GM23338 (cell line): ENCODE measurements around the gene EPHA4. TPM values are rescaled to one million over a fixed set of nuclear protein-coding genes. Genes with fewer than 3 reads are reported as not detected.
A peak's percentile ranks its signal among the peaks of the same experiment; 100 is the strongest.

Source experiments
- ATAC-seq: fragments of 200-7000 bp; cut with Tn5 transposase; 3 replicates; pipeline ENCODE4 v1.9.1; 2020
- DNase-seq: peaks from one replicate; pipeline ENCODE4 v3.0.0-alpha.2; 2015; ENCODE audit warnings: low spot score
- H2AFZ ChIP-seq: fragments of 200-600 bp; sonication (generic); 2 replicates; pipeline ENCODE4 v1.8.0; 2016; ENCODE audit warnings: antibody characterized with exemption, mild to moderate bottlenecking, moderate library complexity
- H3F3A ChIP-seq: fragments of 200-600 bp; sonication (generic); replicated peaks from 2 replicates; pipeline ENCODE4 v1.8.0; 2017; ENCODE audit warnings: antibody characterized with exemption, mixed run types, low read depth
- H3K27ac ChIP-seq: fragments of 200-600 bp; sonication (generic); 2 replicates; pipeline ENCODE4 v1.6.1; 2016; ENCODE audit warnings: low read depth
- H3K27me3 ChIP-seq: fragments of 200-600 bp; sonication (generic); 2 replicates; pipeline ENCODE4 v1.8.0; 2016; ENCODE audit warnings: mild to moderate bottlenecking, mixed run types, moderate library complexity; ENCODE audit not compliant: insufficient read depth
- H3K36me3 ChIP-seq: fragments of 200-600 bp; sonication (generic); 2 replicates; pipeline ENCODE4 v1.8.0; 2016; ENCODE audit warnings: mild to moderate bottlenecking; ENCODE audit not compliant: insufficient read depth
- H3K4me1 ChIP-seq: fragments of 200-600 bp; sonication (generic); 2 replicates; pipeline ENCODE4 v1.8.0; 2016; ENCODE audit warnings: mild to moderate bottlenecking, moderate library complexity; ENCODE audit not compliant: insufficient read depth
- H3K4me2 ChIP-seq: fragments of 200-600 bp; sonication (generic); 2 replicates; pipeline ENCODE4 v1.7.1; 2017; ENCODE audit warnings: mixed run types
- H3K4me3 ChIP-seq: fragments of 200-600 bp; sonication (generic); 2 replicates; pipeline ENCODE4 v1.6.1; 2016; ENCODE audit warnings: mixed run types
- H3K79me2 ChIP-seq: fragments of 200-600 bp; sonication (generic); replicated peaks from 2 replicates; pipeline ENCODE4 v1.8.0; 2017; ENCODE audit warnings: mild to moderate bottlenecking; ENCODE audit not compliant: insufficient read depth
- H3K9me2 ChIP-seq: fragments of 200-600 bp; sonication (generic); 2 replicates; pipeline ENCODE4 v1.8.0; 2017; ENCODE audit not compliant: insufficient read depth
- H4K20me1 ChIP-seq: fragments of 200-600 bp; sonication (generic); replicated peaks from 2 replicates; pipeline ENCODE4 v1.8.0; 2017; ENCODE audit warnings: mild to moderate bottlenecking; ENCODE audit not compliant: insufficient read depth
- H3K27ac Mint-ChIP-seq: 2 replicates; pipeline ENCODE4 v1.8.0; 2020; ENCODE audit warnings: inconsistent platforms, mild to moderate bottlenecking, moderate library complexity, mixed read lengths
- H3K27me3 Mint-ChIP-seq: 3 replicates; pipeline ENCODE4 v1.8.0; 2022; ENCODE audit warnings: low read depth, mild to moderate bottlenecking, moderate library complexity, mixed read lengths, inconsistent platforms; ENCODE audit not compliant: insufficient read depth, poor library complexity
- H3K36me3 Mint-ChIP-seq: 3 replicates; pipeline ENCODE4 v1.8.0; 2021; ENCODE audit warnings: low read depth, mild to moderate bottlenecking, inconsistent platforms, moderate library complexity, mixed read lengths
- H3K4me1 Mint-ChIP-seq: 3 replicates; pipeline ENCODE4 v1.8.0; 2020; ENCODE audit warnings: mild to moderate bottlenecking, inconsistent platforms, mixed read lengths
- H3K4me3 Mint-ChIP-seq: 3 replicates; pipeline ENCODE4 v1.8.0; 2021; ENCODE audit warnings: moderate library complexity, mild to moderate bottlenecking, inconsistent platforms, mixed read lengths
- H3K9me3 Mint-ChIP-seq: 3 replicates; pipeline ENCODE4 v1.8.0; 2020; ENCODE audit warnings: moderate library complexity, mild to moderate bottlenecking, inconsistent platforms, mixed read lengths
- EZH2 ChIP-seq: fragments of 200-600 bp; sonication (generic); IDR thresholded peaks from one replicate; pipeline ENCODE4 v1.8.0; 2017; ENCODE audit warnings: antibody characterized with exemption, mild to moderate bottlenecking, low read depth; ENCODE audit not compliant: unreplicated experiment
- EZH2phosphoT487 ChIP-seq: fragments of 200-600 bp; sonication (generic); IDR thresholded peaks from one replicate; pipeline ENCODE4 v1.8.1; 2018; ENCODE audit warnings: antibody characterized with exemption; ENCODE audit not compliant: unreplicated experiment
- JUNB ChIP-seq: IDR thresholded peaks from one replicate; pipeline ENCODE4 v1.6.1; 2016; ENCODE audit warnings: antibody characterized with exemption; ENCODE audit not compliant: unreplicated experiment
- NANOG ChIP-seq: IDR thresholded peaks from 2 replicates; pipeline ENCODE4 v1.6.1; 2016; ENCODE audit warnings: antibody characterized with exemption, borderline replicate concordance
- STAT1 ChIP-seq: IDR thresholded peaks from one replicate; pipeline ENCODE4 v1.6.1; 2016; ENCODE audit warnings: antibody characterized with exemption; ENCODE audit not compliant: unreplicated experiment
- ZNF331 ChIP-seq: fragments of 250-450 bp; sonication (Bioruptor Pico); IDR thresholded peaks from 2 replicates; pipeline ENCODE4 v1.5.0; 2020; ENCODE audit warnings: low read depth, mild to moderate bottlenecking, moderate library complexity
- polyA plus RNA-seq: library from polyadenylated mRNA; unstranded; fragments of >200 nt; fragmentation: Nextera tagmentation; extraction: Ambion mirVana; gene quantifications from 2 replicates; pipeline ENCODE4 v1.2.1, GENCODE V29; 2016
- total RNA-seq: library from RNA; depleted of rRNA; stranded (reverse); fragments of >200 nt; shearing (Covaris generic); gene quantifications from 2 replicates; pipeline ENCODE4 v1.2.3, GENCODE V29; 2014
- TF ChIP-seq, protein P1 (sequence below): fragments of 250-450 bp; sonication (Bioruptor Pico); IDR thresholded peaks from 2 replicates; pipeline ENCODE4 v1.5.0; 2020; ENCODE audit warnings: mild to moderate bottlenecking, moderate library complexity
- TF ChIP-seq, protein P2 (sequence below): IDR thresholded peaks from one replicate; pipeline ENCODE4 v1.6.1; 2018; ENCODE audit warnings: antibody characterized with exemption; ENCODE audit not compliant: unreplicated experiment
- TF ChIP-seq, protein P3 (sequence below): IDR thresholded peaks from 2 replicates; pipeline ENCODE4 v1.6.1; 2016; ENCODE audit warnings: antibody characterized with exemption
- TF ChIP-seq, protein P4 (sequence below), 2 experiments: fragments of 200-600 bp in 1 of 2; sonication (generic) in 1 of 2; conservative IDR thresholded peaks; 2 replicates each; pipeline versions ENCODE4 v1.5.1 to v1.6.1; 2016 to 2017; ENCODE audit warnings: antibody characterized with exemption in 2 of 2, low read depth in 2 of 2, mild to moderate bottlenecking in 2 of 2, moderate library complexity in 1 of 2

Gene EPHA4
- total and polyA plus RNA-seq, 2 experiments from 2014 or later, result 4.1 to 6.2 TPM

DNA sequence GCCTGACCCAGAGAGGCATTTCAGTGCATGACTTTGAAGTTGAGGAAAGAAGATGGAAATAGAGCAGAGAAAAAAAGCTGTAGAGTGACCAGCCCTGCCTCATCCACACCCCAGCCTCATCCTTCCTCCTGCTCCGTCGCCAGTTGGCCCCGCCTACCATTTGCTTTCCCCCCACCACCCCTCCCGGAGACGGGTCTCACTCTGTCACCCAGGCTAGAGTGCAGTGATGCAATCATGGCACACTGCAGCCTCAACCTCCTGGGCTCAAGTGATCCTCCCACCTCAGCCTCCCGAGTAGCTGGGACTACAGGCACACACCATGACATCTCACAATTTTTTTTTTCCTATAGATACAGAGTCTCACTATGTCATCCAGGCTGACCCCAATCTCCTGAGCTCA lies 200.8 kb downstream of the EPHA4 start:
- Histone ChIP-seq H3K9me2 (peaks cover 5% of the 10 kb centered on the region), H3F3A (no peaks in the 10 kb centered on the region), H3K27ac (0 out of 2 replicates have a peak overlapping the region, but pooled peaks have one; percentile 40), H3K4me2 (0 out of 2 replicates have a peak overlapping the region, but pooled peaks have one; percentile 26), H3K4me3 (no peak overlapping the region), H3K36me3 (no peaks in the 10 kb centered on the region), H4K20me1 (no peaks in the 10 kb centered on the region), H2AFZ (no peak overlapping the region), H3K4me1 (peaks cover 12% of the 10 kb centered on the region), H3K27me3 (no peaks in the 10 kb centered on the region), H3K79me2 (no peaks in the 10 kb centered on the region)
- peaks cover 32% of the 10 kb centered on the region for H3K4me1 Mint-ChIP-seq
- no peak overlapping the region for H3K4me3 Mint-ChIP-seq
- H3K27me3 Mint-ChIP-seq, result peaks cover 8% of the 10 kb centered on the region
- no peaks in the 10 kb centered on the region; the same call in 2 of the 3 replicates for H3K9me3 Mint-ChIP-seq
- DNase-seq (no peak), ATAC-seq (no peak)
- TF ChIP-seq STAT1, result no peak
- TF ChIP-seq, protein P1, sequence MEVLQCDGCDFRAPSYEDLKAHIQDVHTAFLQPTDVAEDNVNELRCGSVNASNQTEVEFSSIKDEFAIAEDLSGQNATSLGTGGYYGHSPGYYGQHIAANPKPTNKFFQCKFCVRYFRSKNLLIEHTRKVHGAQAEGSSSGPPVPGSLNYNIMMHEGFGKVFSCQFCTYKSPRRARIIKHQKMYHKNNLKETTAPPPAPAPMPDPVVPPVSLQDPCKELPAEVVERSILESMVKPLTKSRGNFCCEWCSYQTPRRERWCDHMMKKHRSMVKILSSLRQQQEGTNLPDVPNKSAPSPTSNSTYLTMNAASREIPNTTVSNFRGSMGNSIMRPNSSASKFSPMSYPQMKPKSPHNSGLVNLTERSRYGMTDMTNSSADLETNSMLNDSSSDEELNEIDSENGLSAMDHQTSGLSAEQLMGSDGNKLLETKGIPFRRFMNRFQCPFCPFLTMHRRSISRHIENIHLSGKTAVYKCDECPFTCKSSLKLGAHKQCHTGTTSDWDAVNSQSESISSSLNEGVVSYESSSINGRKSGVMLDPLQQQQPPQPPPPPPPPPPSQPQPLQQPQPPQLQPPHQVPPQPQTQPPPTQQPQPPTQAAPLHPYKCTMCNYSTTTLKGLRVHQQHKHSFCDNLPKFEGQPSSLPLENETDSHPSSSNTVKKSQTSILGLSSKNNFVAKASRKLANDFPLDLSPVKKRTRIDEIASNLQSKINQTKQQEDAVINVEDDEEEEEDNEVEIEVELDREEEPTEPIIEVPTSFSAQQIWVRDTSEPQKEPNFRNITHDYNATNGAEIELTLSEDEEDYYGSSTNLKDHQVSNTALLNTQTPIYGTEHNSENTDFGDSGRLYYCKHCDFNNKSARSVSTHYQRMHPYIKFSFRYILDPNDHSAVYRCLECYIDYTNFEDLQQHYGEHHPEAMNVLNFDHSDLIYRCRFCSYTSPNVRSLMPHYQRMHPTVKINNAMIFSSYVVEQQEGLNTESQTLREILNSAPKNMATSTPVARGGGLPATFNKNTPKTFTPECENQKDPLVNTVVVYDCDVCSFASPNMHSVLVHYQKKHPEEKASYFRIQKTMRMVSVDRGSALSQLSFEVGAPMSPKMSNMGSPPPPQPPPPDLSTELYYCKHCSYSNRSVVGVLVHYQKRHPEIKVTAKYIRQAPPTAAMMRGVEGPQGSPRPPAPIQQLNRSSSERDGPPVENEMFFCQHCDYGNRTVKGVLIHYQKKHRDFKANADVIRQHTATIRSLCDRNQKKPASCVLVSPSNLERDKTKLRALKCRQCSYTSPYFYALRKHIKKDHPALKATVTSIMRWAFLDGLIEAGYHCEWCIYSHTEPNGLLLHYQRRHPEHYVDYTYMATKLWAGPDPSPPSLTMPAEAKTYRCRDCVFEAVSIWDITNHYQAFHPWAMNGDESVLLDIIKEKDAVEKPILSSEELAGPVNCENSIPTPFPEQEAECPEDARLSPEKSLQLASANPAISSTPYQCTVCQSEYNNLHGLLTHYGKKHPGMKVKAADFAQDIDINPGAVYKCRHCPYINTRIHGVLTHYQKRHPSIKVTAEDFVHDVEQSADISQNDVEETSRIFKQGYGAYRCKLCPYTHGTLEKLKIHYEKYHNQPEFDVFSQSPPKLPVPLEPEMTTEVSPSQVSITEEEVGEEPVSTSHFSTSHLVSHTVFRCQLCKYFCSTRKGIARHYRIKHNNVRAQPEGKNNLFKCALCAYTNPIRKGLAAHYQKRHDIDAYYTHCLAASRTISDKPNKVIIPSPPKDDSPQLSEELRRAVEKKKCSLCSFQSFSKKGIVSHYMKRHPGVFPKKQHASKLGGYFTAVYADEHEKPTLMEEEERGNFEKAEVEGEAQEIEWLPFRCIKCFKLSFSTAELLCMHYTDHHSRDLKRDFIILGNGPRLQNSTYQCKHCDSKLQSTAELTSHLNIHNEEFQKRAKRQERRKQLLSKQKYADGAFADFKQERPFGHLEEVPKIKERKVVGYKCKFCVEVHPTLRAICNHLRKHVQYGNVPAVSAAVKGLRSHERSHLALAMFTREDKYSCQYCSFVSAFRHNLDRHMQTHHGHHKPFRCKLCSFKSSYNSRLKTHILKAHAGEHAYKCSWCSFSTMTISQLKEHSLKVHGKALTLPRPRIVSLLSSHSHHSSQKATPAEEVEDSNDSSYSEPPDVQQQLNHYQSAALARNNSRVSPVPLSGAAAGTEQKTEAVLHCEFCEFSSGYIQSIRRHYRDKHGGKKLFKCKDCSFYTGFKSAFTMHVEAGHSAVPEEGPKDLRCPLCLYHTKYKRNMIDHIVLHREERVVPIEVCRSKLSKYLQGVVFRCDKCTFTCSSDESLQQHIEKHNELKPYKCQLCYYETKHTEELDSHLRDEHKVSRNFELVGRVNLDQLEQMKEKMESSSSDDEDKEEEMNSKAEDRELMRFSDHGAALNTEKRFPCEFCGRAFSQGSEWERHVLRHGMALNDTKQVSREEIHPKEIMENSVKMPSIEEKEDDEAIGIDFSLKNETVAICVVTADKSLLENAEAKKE (CRISPR knock-in tag), result no peak
- TF ChIP-seq, protein P2, sequence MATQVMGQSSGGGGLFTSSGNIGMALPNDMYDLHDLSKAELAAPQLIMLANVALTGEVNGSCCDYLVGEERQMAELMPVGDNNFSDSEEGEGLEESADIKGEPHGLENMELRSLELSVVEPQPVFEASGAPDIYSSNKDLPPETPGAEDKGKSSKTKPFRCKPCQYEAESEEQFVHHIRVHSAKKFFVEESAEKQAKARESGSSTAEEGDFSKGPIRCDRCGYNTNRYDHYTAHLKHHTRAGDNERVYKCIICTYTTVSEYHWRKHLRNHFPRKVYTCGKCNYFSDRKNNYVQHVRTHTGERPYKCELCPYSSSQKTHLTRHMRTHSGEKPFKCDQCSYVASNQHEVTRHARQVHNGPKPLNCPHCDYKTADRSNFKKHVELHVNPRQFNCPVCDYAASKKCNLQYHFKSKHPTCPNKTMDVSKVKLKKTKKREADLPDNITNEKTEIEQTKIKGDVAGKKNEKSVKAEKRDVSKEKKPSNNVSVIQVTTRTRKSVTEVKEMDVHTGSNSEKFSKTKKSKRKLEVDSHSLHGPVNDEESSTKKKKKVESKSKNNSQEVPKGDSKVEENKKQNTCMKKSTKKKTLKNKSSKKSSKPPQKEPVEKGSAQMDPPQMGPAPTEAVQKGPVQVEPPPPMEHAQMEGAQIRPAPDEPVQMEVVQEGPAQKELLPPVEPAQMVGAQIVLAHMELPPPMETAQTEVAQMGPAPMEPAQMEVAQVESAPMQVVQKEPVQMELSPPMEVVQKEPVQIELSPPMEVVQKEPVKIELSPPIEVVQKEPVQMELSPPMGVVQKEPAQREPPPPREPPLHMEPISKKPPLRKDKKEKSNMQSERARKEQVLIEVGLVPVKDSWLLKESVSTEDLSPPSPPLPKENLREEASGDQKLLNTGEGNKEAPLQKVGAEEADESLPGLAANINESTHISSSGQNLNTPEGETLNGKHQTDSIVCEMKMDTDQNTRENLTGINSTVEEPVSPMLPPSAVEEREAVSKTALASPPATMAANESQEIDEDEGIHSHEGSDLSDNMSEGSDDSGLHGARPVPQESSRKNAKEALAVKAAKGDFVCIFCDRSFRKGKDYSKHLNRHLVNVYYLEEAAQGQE, result no peak
- TF ChIP-seq EZH2phosphoT487, result no peak
- TF ChIP-seq EZH2, result no peak
- TF ChIP-seq JUNB, result no peak
- TF ChIP-seq, protein P3, sequence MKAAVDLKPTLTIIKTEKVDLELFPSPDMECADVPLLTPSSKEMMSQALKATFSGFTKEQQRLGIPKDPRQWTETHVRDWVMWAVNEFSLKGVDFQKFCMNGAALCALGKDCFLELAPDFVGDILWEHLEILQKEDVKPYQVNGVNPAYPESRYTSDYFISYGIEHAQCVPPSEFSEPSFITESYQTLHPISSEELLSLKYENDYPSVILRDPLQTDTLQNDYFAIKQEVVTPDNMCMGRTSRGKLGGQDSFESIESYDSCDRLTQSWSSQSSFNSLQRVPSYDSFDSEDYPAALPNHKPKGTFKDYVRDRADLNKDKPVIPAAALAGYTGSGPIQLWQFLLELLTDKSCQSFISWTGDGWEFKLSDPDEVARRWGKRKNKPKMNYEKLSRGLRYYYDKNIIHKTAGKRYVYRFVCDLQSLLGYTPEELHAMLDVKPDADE, result no peak
- TF ChIP-seq NANOG, result no peak
- no peak for TF ChIP-seq ZNF331 (CRISPR knock-in tag)
- TF ChIP-seq, protein P4, sequence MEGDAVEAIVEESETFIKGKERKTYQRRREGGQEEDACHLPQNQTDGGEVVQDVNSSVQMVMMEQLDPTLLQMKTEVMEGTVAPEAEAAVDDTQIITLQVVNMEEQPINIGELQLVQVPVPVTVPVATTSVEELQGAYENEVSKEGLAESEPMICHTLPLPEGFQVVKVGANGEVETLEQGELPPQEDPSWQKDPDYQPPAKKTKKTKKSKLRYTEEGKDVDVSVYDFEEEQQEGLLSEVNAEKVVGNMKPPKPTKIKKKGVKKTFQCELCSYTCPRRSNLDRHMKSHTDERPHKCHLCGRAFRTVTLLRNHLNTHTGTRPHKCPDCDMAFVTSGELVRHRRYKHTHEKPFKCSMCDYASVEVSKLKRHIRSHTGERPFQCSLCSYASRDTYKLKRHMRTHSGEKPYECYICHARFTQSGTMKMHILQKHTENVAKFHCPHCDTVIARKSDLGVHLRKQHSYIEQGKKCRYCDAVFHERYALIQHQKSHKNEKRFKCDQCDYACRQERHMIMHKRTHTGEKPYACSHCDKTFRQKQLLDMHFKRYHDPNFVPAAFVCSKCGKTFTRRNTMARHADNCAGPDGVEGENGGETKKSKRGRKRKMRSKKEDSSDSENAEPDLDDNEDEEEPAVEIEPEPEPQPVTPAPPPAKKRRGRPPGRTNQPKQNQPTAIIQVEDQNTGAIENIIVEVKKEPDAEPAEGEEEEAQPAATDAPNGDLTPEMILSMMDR (conservative IDR thresholded peaks at IDR 0.05; ENCODE audit: low read depth in 2 of 2), result no peak
- H3K27ac Mint-ChIP-seq, result no peak overlapping the region; the same call in 1 of the 2 replicates
- 0 out of 3 replicates have a peak, but pooled peaks cover 2% of the 10 kb centered on the region for H3K36me3 Mint-ChIP-seq
